Spinal cord (tissue), 10 donors: ENCODE results near the gene CBS. TPM values are rescaled to one million over a fixed set of nuclear protein-coding genes. Genes with fewer than 3 reads are reported as not detected.
"Not testable (repeated sequence)": the region's sequence is repeated elsewhere in the genome, so short reads cannot be mapped to it uniquely, and the experiment has no call there.

Experiments used
- DNase-seq, 6 donors: peaks; one replicate each; pipeline versions ENCODE4 v3.0.0 to v3.0.0-alpha.2; 2013 to 2015; ENCODE audit warnings: low spot score in 6 of 6, low read depth in 4 of 6
- H3K27ac ChIP-seq: one replicate; pipeline ENCODE4 v1.5.1; 2013; ENCODE audit warnings: low read depth, low read length, control low read depth
- H3K27me3 ChIP-seq: one replicate; pipeline ENCODE4 v1.6.1; 2013; ENCODE audit warnings: low read length; ENCODE audit not compliant: control insufficient read depth, insufficient read depth
- H3K36me3 ChIP-seq: one replicate; pipeline ENCODE4 v1.6.1; 2013; ENCODE audit warnings: low read length; ENCODE audit not compliant: control insufficient read depth, insufficient read depth
- H3K4me1 ChIP-seq: one replicate; pipeline ENCODE4 v1.6.1; 2013; ENCODE audit warnings: low read length; ENCODE audit not compliant: control insufficient read depth, insufficient read depth
- H3K4me3 ChIP-seq: one replicate; pipeline ENCODE4 v1.5.1; 2013; ENCODE audit warnings: low read depth, low read length, control low read depth
- H3K9me3 ChIP-seq: one replicate; pipeline ENCODE4 v1.6.1; 2013; ENCODE audit warnings: low read length; ENCODE audit not compliant: control insufficient read depth, insufficient read depth
- WGBS: methylation state at CpG from one replicate; pipeline ENCODE4 v1.1.5; 2013; ENCODE audit warnings: missing lambda C conversion rate; ENCODE audit not compliant: insufficient coverage; 5-methylcytosine and 5-hydroxymethylcytosine counted together
- polyA plus RNA-seq, 2 donors: library from polyadenylated mRNA; unstranded; fragments of 120-200 nt; gene quantifications; one replicate each; pipeline ENCODE4 v1.2.1, GENCODE V29; 2013; ENCODE audit not compliant: insufficient read length in 2 of 2
- total RNA-seq, 2 donors: library from RNA; depleted of rRNA in 1 of 2; stranded (reverse); fragments of 120-200 nt in 1 of 2; fragments of >200 nt in 1 of 2; gene quantifications; one replicate each; pipeline versions ENCODE4 v1.2.3 to v1.2.4, GENCODE V29; 2013 to 2014
- donor health status: healthy.

Gene CBS
- total and polyA plus RNA-seq, 4 donors = 25.8 to 135 (median 77.6) TPM

GRCh38 chr21:43045165-43045875, 30.3 kb downstream of the CBS start:
- H3K27me3 ChIP-seq, H3K27ac ChIP-seq, H3K36me3 ChIP-seq, H3K4me1 ChIP-seq, H3K4me3 ChIP-seq, H3K9me3 ChIP-seq, DNase-seq: not testable (repeated sequence)
- WGBS = 100% methylated on average over 1 of the region's 17 CpGs

- 75% methylated on average over 5 of the region's 14 CpGs for WGBS
- H3K9me3 ChIP-seq = not testable (repeated sequence)
Measured at GRCh38 chr21:43044547-43044946, 31.1 kb downstream of the CBS start.

GRCh38 chr21:43043291-43043690, 32.3 kb downstream of the CBS start:
- H3K36me3 ChIP-seq, H3K9me3 ChIP-seq, H3K27me3 ChIP-seq, H3K27ac ChIP-seq, H3K4me3 ChIP-seq, H3K4me1 ChIP-seq: not testable (repeated sequence)
- peak in 2 of 6 donors; percentile 8 to 29 for DNase-seq
- WGBS = 90% methylated on average over 5 of the region's 14 CpGs

More at GRCh38 chr21:43044547-43044946, 31.1 kb downstream of the CBS start:
- not testable (repeated sequence) for H3K4me3 ChIP-seq, H3K4me1 ChIP-seq, H3K27ac ChIP-seq, DNase-seq, H3K36me3 ChIP-seq, H3K27me3 ChIP-seq

GRCh38 chr21:43042169-43042568, 33.5 kb downstream of the CBS start:
- H3K27ac ChIP-seq, H3K27me3 ChIP-seq, H3K4me3 ChIP-seq, H3K36me3 ChIP-seq, H3K9me3 ChIP-seq, DNase-seq, H3K4me1 ChIP-seq: not testable (repeated sequence)
- WGBS = 93% methylated on average over 3 of the region's 5 CpGs

GRCh38 chr21:43038659-43039044, 37.0 kb downstream of the CBS start:
- H3K36me3 ChIP-seq = peaks cover 13% of the 10 kb centered on the region
- not testable (repeated sequence) for DNase-seq, H3K9me3 ChIP-seq, H3K4me1 ChIP-seq, H3K27me3 ChIP-seq, H3K4me3 ChIP-seq, H3K27ac ChIP-seq
- WGBS = no CpG with 5 or more reads among the region's 10 CpGs

- H3K36me3 ChIP-seq = peaks cover 11% of the 10 kb centered on the region
- not testable (repeated sequence) for H3K27me3 ChIP-seq, DNase-seq, H3K9me3 ChIP-seq, H3K4me3 ChIP-seq, H3K4me1 ChIP-seq, H3K27ac ChIP-seq
- WGBS = 79% methylated on average over 9 of the region's 19 CpGs
Measured at GRCh38 chr21:43037918-43038658, 37.5 kb downstream of the CBS start.

GRCh38 chr21:43036889-43037288, 38.7 kb downstream of the CBS start:
- WGBS = no CpG with 5 or more reads among the region's 17 CpGs

GRCh38 chr21:43034826-43035225, 40.8 kb downstream of the CBS start:
- Histone ChIP-seq H3K36me3 (peaks cover 32% of the 10 kb centered on the region), H3K4me3 (no peak overlapping the region), H3K27ac (no peak overlapping the region), H3K27me3 (no peaks in the 10 kb centered on the region), H3K9me3 (no peaks in the 10 kb centered on the region), H3K4me1 (no peaks in the 10 kb centered on the region)
- DNase-seq = peak in 1 of 6 donors; percentile 20
- WGBS = 73% methylated on average over 2 of the region's 5 CpGs

More at GRCh38 chr21:43036889-43037288, 38.7 kb downstream of the CBS start:
- not testable (repeated sequence) for DNase-seq, H3K9me3 ChIP-seq, H3K27me3 ChIP-seq, H3K4me1 ChIP-seq, H3K27ac ChIP-seq, H3K4me3 ChIP-seq
- H3K36me3 ChIP-seq = peaks cover 20% of the 10 kb centered on the region

GRCh38 chr21:43034101-43034500, 41.5 kb downstream of the CBS start:
- peaks cover 39% of the 10 kb centered on the region for H3K36me3 ChIP-seq
- no peak overlapping the region for H3K27ac ChIP-seq
- WGBS = no CpG with 5 or more reads among the region's 1 CpG
- no peak for DNase-seq
- H3K4me3 ChIP-seq = no peak overlapping the region
- no peaks in the 10 kb centered on the region for H3K9me3 ChIP-seq
- H3K4me1 ChIP-seq = no peaks in the 10 kb centered on the region
- H3K27me3 ChIP-seq = no peaks in the 10 kb centered on the region

GRCh38 chr21:43031121-43031619, 44.5 kb downstream of the CBS start:
- no peaks in the 10 kb centered on the region for H3K9me3 ChIP-seq
- no peak for DNase-seq
- 76% methylated on average over 11 of the region's 12 CpGs for WGBS

More at GRCh38 chr21:43031121-43031619, 44.5 kb downstream of the CBS start:
- Histone ChIP-seq H3K27me3 (no peaks in the 10 kb centered on the region), H3K27ac (no peak overlapping the region), H3K4me3 (no peak overlapping the region), H3K4me1 (peaks cover 11% of the 10 kb centered on the region), H3K36me3 (peaks cover 54% of the 10 kb centered on the region)
